Endothelial cell of umbilical vein (primary cell): ENCODE measurements around the gene PI3.

ENCODE experiments used
- EZH2 ChIP-seq: IDR thresholded peaks from 2 replicates; pipeline ENCODE4 v1.6.1; 2012; ENCODE audit warnings: borderline replicate concordance, low read depth, mild to moderate bottlenecking, moderate library complexity, low read length, inconsistent platforms; ENCODE audit not compliant: severe bottlenecking
- JUN ChIP-seq: IDR thresholded peaks from 2 replicates; pipeline ENCODE4 v1.6.1; 2011; ENCODE audit warnings: borderline replicate concordance, low read depth; ENCODE audit not compliant: insufficient read length, insufficient read depth
- POLR2A ChIP-seq: IDR thresholded peaks from 2 replicates; pipeline ENCODE4 v1.6.1; 2012; ENCODE audit warnings: low read depth, mild to moderate bottlenecking, control low read depth, low read length
- POLR2AphosphoS5 ChIP-seq: IDR thresholded peaks from 2 replicates; pipeline ENCODE4 v1.6.1; 2012; ENCODE audit warnings: low read depth, mild to moderate bottlenecking, control low read depth, low read length, moderate library complexity; ENCODE audit not compliant: insufficient read depth
- TF ChIP-seq, protein P1 (sequence below), 2 donors: IDR thresholded peaks; 1 replicate in 1 of 2; 2 replicates in 1 of 2; pipeline ENCODE4 v1.5.1; 2011; ENCODE audit warnings: low read length in 2 of 2, mild to moderate bottlenecking in 2 of 2, moderate library complexity in 2 of 2, control low read depth in 1 of 2, inconsistent platforms in 1 of 2, low read depth in 1 of 2; ENCODE audit not compliant: insufficient read depth in 1 of 2; ENCODE audit errors: extremely low read depth in 1 of 2

DNA sequence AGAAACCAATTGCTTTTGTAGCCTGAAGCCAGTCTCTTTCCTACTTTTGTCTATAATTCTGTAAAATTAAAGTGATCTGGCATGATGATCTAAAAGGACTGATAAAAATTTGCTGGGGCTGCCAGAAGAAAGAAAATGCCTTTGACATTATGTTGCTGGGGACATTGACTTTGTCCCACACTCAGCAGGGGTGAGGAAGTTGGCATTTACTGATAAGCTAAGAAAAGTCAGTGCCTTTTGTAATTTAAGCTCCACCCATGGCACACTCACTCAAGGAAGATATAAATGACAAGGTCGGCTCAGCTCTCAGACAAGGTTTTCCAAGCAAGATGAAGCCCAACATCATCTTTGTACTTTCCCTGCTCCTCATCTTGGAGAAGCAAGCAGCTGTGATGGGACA, 32.0 kb downstream of the PI3 start, which contains the start of gene SEMG1:
- TF ChIP-seq, protein P1, sequence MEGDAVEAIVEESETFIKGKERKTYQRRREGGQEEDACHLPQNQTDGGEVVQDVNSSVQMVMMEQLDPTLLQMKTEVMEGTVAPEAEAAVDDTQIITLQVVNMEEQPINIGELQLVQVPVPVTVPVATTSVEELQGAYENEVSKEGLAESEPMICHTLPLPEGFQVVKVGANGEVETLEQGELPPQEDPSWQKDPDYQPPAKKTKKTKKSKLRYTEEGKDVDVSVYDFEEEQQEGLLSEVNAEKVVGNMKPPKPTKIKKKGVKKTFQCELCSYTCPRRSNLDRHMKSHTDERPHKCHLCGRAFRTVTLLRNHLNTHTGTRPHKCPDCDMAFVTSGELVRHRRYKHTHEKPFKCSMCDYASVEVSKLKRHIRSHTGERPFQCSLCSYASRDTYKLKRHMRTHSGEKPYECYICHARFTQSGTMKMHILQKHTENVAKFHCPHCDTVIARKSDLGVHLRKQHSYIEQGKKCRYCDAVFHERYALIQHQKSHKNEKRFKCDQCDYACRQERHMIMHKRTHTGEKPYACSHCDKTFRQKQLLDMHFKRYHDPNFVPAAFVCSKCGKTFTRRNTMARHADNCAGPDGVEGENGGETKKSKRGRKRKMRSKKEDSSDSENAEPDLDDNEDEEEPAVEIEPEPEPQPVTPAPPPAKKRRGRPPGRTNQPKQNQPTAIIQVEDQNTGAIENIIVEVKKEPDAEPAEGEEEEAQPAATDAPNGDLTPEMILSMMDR (IDR thresholded peaks at IDR 0.05; ENCODE audit: extremely low read depth in 1 of 2, insufficient read depth in 1 of 2, low read depth in 1 of 2, low read length in 2 of 2): no peak
- TF ChIP-seq JUN: no peak
- TF ChIP-seq POLR2A: no peak
- no peak for TF ChIP-seq POLR2AphosphoS5
- no peak for TF ChIP-seq EZH2
